OCI-LY7 (cell line): ENCODE measurements around the gene PDCD11. TPM values are rescaled to one million over a fixed set of nuclear protein-coding genes. Genes with fewer than 3 reads are reported as not detected.
"Not testable (repeated sequence)": the region's sequence is repeated elsewhere in the genome, so short reads cannot be mapped to it uniquely, and the experiment has no call there.

Source experiments
- BruUV-seq: library from RNA; stranded (reverse); fragments of 400-500 nt; replicated peaks from 2 replicates; lab custom pipeline; 2021; lab: Mats Ljungman, UMichigan
- CTCF ChIA-PET: fragments of 300-600 bp; sonication (Branson Sonifier 250); formaldehyde crosslinking; loops from one replicate; lab custom pipeline; 2022; ENCODE audit warnings: antibody characterized with exemption; ENCODE audit not compliant: unreplicated experiment; lab: Charles Lee
- POLR2A ChIA-PET: fragments of 300-600 bp; sonication (Branson Sonifier 250); formaldehyde crosslinking; loops from one replicate; lab custom pipeline; 2022; ENCODE audit warnings: antibody characterized with exemption; lab: Charles Lee
- DNase-seq: peaks from one replicate; pipeline ENCODE4 v3.0.0-alpha.2; 2015; ENCODE audit warnings: low spot score
- H2AFZ ChIP-seq: fragments of 200-600 bp; sonication (generic), shearing (Covaris generic); 2 replicates; pipeline ENCODE4 v1.6.1; 2014; ENCODE audit warnings: mild to moderate bottlenecking, antibody characterized with exemption, low read length, moderate library complexity
- H3K27ac ChIP-seq: fragments of 200-600 bp; sonication (generic); 2 replicates; pipeline ENCODE4 v1.5.1; 2014; ENCODE audit warnings: mixed run types, low read depth, mild to moderate bottlenecking, moderate library complexity, low read length, inconsistent platforms; ENCODE audit not compliant: poor library complexity, severe bottlenecking
- H3K36me3 ChIP-seq: fragments of 200-600 bp; sonication (generic); 2 replicates; pipeline ENCODE4 v1.6.1; 2014; ENCODE audit warnings: mild to moderate bottlenecking, antibody characterized with exemption, low read length, moderate library complexity, mixed read lengths; ENCODE audit not compliant: insufficient read depth
- H3K4me1 ChIP-seq: fragments of 200-600 bp; sonication (generic); 2 replicates; pipeline ENCODE4 v1.5.1; 2014; ENCODE audit warnings: mild to moderate bottlenecking, low read length; ENCODE audit not compliant: insufficient read depth, poor library complexity, severe bottlenecking
- H3K4me2 ChIP-seq: fragments of 200-600 bp; sonication (generic); 2 replicates; pipeline ENCODE4 v1.6.1; 2014; ENCODE audit warnings: mild to moderate bottlenecking, low read length
- H3K4me3 ChIP-seq: fragments of 200-600 bp; sonication (generic); 2 replicates; pipeline ENCODE4 v1.5.1; 2014; ENCODE audit warnings: mild to moderate bottlenecking, low read depth, low read length; ENCODE audit not compliant: poor library complexity, severe bottlenecking
- H3K79me2 ChIP-seq: fragments of 200-600 bp; sonication (generic); 2 replicates; pipeline ENCODE4 v1.6.1; 2016; ENCODE audit warnings: low read depth, mild to moderate bottlenecking, low read length, moderate library complexity, mixed read lengths; ENCODE audit not compliant: insufficient read depth
- H3K9me2 ChIP-seq: fragments of 200-600 bp; sonication (generic); 2 replicates; pipeline ENCODE4 v1.6.1; 2016; ENCODE audit warnings: mild to moderate bottlenecking, low read length, mixed read lengths; ENCODE audit not compliant: insufficient read depth
- H3K9me3 ChIP-seq: fragments of 200-600 bp; sonication (generic); 2 replicates; pipeline ENCODE4 v1.6.1; 2014; ENCODE audit warnings: mild to moderate bottlenecking, mixed run types, low read length, mixed read lengths
- H4K20me1 ChIP-seq: fragments of 200-600 bp; sonication (generic); 2 replicates; pipeline ENCODE4 v1.6.1; 2014; ENCODE audit warnings: mild to moderate bottlenecking, antibody characterized with exemption, low read length, moderate library complexity, mixed read lengths; ENCODE audit not compliant: insufficient read depth
- EZH2phosphoT487 ChIP-seq: fragments of 200-600 bp; sonication (generic); IDR thresholded peaks from 2 replicates; pipeline ENCODE4 v1.6.1; 2018; ENCODE audit warnings: low read depth, borderline replicate concordance, mild to moderate bottlenecking, mixed run types, antibody characterized with exemption, low read length, moderate library complexity, mixed read lengths
- intact Hi-C: fragments of 100-400 bp; cut with micrococcal nuclease; formaldehyde crosslinking; loops from one replicate; pipeline ENCODE4 v1.10.0; 2022; ENCODE audit not compliant: unreplicated experiment
- total RNA-seq, 2 experiments: library from RNA; depleted of rRNA in 1 of 2; stranded (reverse); fragments of >200 nt in 1 of 2; shearing (Covaris generic) in 1 of 2; gene quantifications; 2 replicates each; pipeline ENCODE4 v1.2.3, GENCODE V29; 2014 to 2022
- TF ChIP-seq, protein P1 (sequence below): fragments of 200-600 bp; sonication (generic); conservative IDR thresholded peaks from 2 replicates; pipeline ENCODE4 v1.5.1; 2014; ENCODE audit warnings: mild to moderate bottlenecking, antibody characterized with exemption, low read length, moderate library complexity, mixed read lengths

Gene PDCD11
- total RNA-seq, 2 experiments from 2014 or later, result 54.5 to 68.4 TPM

DNA sequence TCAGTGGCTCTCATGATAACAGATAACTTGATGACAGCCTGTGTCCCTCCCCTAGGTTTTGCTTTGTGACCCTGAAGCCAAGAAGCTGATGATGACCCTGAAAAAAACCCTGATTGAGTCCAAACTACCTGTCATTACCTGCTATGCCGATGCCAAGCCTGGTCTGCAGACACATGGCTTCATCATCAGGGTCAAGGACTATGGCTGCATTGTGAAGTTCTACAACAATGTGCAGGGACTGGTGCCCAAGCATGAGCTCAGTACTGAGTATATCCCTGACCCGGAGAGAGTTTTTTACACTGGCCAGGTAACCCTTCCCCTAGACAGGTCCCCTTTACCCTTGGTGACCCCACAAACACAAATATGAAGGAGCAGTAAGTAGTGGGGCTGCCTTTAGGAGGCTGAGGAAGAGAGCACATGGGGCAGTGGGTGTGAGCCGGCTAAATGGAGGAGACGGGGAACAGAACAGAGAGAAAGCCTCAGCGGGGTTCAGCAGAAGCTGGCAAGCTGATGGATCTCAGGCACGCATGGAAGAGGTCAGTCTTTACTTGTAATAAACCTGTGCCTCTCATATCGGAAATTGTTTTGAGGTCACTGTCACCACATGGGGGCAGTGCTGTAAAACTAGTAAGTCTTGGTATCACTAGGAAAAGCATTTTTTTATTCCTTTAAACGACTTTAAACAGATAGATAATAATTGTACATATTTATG is 20.2 kb downstream of the PDCD11 start:
- intact Hi-C loops, result loop anchor here (1.0 to 2.0 kb wide), 2 partner anchors 69 to 176 kb away; no protein-coding TSS in a partner anchor
- H3K4me2 ChIP-seq, result no peak overlapping the region
- ChIA-PET POLR2A (interaction anchor here (1.1 to 1.3 kb wide), 2 partner anchors 10 to 64 kb away, joined by 3 read pairs; no protein-coding TSS in a partner anchor), CTCF (interaction anchor here (0.5 to 1.4 kb wide), 2 partner anchors 55 to 60 kb away, joined by 3 to 6 read pairs; no protein-coding TSS in a partner anchor)
- no peak overlapping the region for H3K27ac ChIP-seq
- TF ChIP-seq, protein P1, sequence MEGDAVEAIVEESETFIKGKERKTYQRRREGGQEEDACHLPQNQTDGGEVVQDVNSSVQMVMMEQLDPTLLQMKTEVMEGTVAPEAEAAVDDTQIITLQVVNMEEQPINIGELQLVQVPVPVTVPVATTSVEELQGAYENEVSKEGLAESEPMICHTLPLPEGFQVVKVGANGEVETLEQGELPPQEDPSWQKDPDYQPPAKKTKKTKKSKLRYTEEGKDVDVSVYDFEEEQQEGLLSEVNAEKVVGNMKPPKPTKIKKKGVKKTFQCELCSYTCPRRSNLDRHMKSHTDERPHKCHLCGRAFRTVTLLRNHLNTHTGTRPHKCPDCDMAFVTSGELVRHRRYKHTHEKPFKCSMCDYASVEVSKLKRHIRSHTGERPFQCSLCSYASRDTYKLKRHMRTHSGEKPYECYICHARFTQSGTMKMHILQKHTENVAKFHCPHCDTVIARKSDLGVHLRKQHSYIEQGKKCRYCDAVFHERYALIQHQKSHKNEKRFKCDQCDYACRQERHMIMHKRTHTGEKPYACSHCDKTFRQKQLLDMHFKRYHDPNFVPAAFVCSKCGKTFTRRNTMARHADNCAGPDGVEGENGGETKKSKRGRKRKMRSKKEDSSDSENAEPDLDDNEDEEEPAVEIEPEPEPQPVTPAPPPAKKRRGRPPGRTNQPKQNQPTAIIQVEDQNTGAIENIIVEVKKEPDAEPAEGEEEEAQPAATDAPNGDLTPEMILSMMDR, result peak; percentile 90
- no peak for TF ChIP-seq EZH2phosphoT487
- no peaks in the 10 kb centered on the region for H3K9me3 ChIP-seq
- no peak overlapping the region for H3K4me3 ChIP-seq
- H3K79me2 ChIP-seq, result no peaks in the 10 kb centered on the region
- no peaks in the 10 kb centered on the region for H4K20me1 ChIP-seq
- no peaks in the 10 kb centered on the region for H3K4me1 ChIP-seq
- no peaks in the 10 kb centered on the region for H3K9me2 ChIP-seq
- peaks cover 99% of the 10 kb centered on the region for H3K36me3 ChIP-seq
- BruUV-seq, result no TSS peak
- DNase-seq, result peak; percentile 79
- no peak overlapping the region for H2AFZ ChIP-seq

DNA sequence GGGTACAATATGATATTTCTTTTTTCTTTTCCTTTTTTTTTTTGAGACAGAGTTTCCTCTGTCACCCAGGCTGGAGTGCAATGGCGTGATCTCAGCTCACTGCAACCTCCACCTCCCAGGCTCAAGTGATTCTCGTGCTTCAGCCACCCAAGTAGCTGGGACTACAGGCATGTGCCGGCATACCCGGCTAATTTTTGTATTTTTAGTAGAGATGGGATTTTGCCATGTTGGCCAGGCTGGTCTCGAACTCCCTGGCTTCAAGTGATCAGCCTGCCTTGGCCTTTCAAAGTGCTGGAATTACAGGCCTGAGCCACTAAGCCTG is 20.7 kb downstream of the PDCD11 start:
- TF ChIP-seq, protein P1, result peak; percentile 38; the same call in 1 of the 2 replicates
- CTCF ChIA-PET, H3K4me2 ChIP-seq, H3K4me1 ChIP-seq, H3K4me3 ChIP-seq, BruUV-seq, H3K27ac ChIP-seq, DNase-seq, H2AFZ ChIP-seq, H4K20me1 ChIP-seq, POLR2A ChIA-PET, H3K9me2 ChIP-seq, H3K9me3 ChIP-seq, H3K79me2 ChIP-seq: not testable (repeated sequence)
- peaks cover 96% of the 10 kb centered on the region for H3K36me3 ChIP-seq
- intact Hi-C loops, result loop anchor here (1.0 to 2.0 kb wide), 2 partner anchors 68 to 176 kb away; no protein-coding TSS in a partner anchor

DNA sequence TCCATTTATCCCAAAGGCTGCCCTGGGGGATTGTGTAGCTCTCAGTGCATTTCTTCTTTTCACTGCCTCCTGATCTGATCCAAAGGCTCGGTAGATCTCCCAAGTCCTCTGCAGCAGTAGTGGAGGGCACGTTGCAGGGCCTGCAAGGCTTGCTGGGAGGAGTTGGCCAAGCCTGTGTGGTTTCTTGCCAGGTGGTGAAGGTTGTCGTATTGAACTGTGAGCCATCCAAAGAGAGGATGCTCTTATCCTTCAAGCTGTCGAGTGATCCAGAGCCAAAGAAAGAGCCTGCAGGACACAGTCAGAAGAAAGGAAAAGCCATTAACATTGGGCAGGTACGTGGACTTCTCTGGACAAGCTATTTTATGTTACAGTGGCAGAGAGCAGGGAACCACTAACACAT is 21.2 kb downstream of the PDCD11 start:
- Histone ChIP-seq H3K4me3 (no peak overlapping the region), H3K27ac (no peak overlapping the region), H3K4me1 (no peaks in the 10 kb centered on the region), H2AFZ (no peak overlapping the region), H3K36me3 (peaks cover 96% of the 10 kb centered on the region), H4K20me1 (no peaks in the 10 kb centered on the region), H3K79me2 (no peaks in the 10 kb centered on the region), H3K9me3 (no peaks in the 10 kb centered on the region), H3K9me2 (no peaks in the 10 kb centered on the region), H3K4me2 (no peak overlapping the region)
- intact Hi-C loops, result loop anchor here (1.0 to 2.0 kb wide), 2 partner anchors 68 to 175 kb away; no protein-coding TSS in a partner anchor
- POLR2A ChIA-PET, result no interaction called here
- no TSS peak for BruUV-seq
- CTCF ChIA-PET, result no interaction called here
- TF ChIP-seq EZH2phosphoT487, result no peak
- TF ChIP-seq, protein P1, result no peak
- DNase-seq, result no peak
